ENCODE results near the gene USP4. TPM values are rescaled to one million over a fixed set of nuclear protein-coding genes. Genes with fewer than 3 reads are reported as not detected.
"Not testable (repeated sequence)": the region's sequence is repeated elsewhere in the genome, so short reads cannot be mapped to it uniquely, and the experiment has no call there.

USP4 gene
- total RNA-seq, 1 donor from 2014 or later: 31.8 TPM

GRCh38 chr3:49349348-49350114 is 9.7 kb upstream of the USP4 start:
- Histone ChIP-seq H3K27me3 (ENCODE audit: insufficient read depth, low read length) (no peaks in the 10 kb centered on the region), H3K9me3 (ENCODE audit: insufficient read depth, low read depth, low read length) (no peaks in the 10 kb centered on the region), H3K36me3 (ENCODE audit: insufficient read depth, low read length) (no peaks in the 10 kb centered on the region), H3K4me2 (ENCODE audit: low read length) (no peak overlapping the region), H2AFZ (ENCODE audit: low read depth, low read length) (no peak overlapping the region), H3K9ac (ENCODE audit: low read length) (no peak overlapping the region), H3K27ac (ENCODE audit: low read depth, low read length) (no peak overlapping the region), H3K4me1 (ENCODE audit: insufficient read depth, low read length) (peaks cover 23% of the 10 kb centered on the region), H3K4me3 (ENCODE audit: insufficient read depth, low read depth, low read length) (no peak overlapping the region), H3K79me2 (ENCODE audit: insufficient read depth, low read length) (no peaks in the 10 kb centered on the region), H4K20me1 (ENCODE audit: insufficient read depth, low read length) (no peaks in the 10 kb centered on the region)
- TF ChIP-seq CTCF (IDR thresholded peaks at IDR 0.05; ENCODE audit: insufficient read depth, low read depth, low read length) (no peak), EZH2 (IDR thresholded peaks at IDR 0.05; ENCODE audit: insufficient read depth, low read length) (no peak)
- Mint-ChIP-seq H3K36me3 (ENCODE audit: low read depth, unreplicated experiment) (peaks cover 5% of the 10 kb centered on the region), H3K27me3 (ENCODE audit: low read depth, unreplicated experiment) (no peaks in the 10 kb centered on the region), H3K9me3 (ENCODE audit: unreplicated experiment) (no peaks in the 10 kb centered on the region), H3K4me1 (ENCODE audit: low read depth, unreplicated experiment) (peaks cover 17% of the 10 kb centered on the region), H3K4me3 (ENCODE audit: unreplicated experiment) (no peak overlapping the region), H3K27ac (ENCODE audit: unreplicated experiment) (no peak overlapping the region)
- no peak for DNase-seq (ENCODE audit: low read depth)
- no peak for FAIRE-seq

GRCh38 chr3:49348361-49348760 is 8.5 kb upstream of the USP4 start:
- H3K27ac ChIP-seq (ENCODE audit: low read depth, low read length); H3K36me3 ChIP-seq (ENCODE audit: insufficient read depth, low read length); H3K4me3 ChIP-seq (ENCODE audit: insufficient read depth, low read depth, low read length); H3K79me2 ChIP-seq (ENCODE audit: insufficient read depth, low read length); H3K4me3 Mint-ChIP-seq (ENCODE audit: unreplicated experiment); FAIRE-seq; H3K36me3 Mint-ChIP-seq (ENCODE audit: low read depth, unreplicated experiment); DNase-seq (ENCODE audit: low read depth); H3K4me2 ChIP-seq (ENCODE audit: low read length); H3K27ac Mint-ChIP-seq (ENCODE audit: unreplicated experiment); H3K9me3 ChIP-seq (ENCODE audit: insufficient read depth, low read depth, low read length); H3K9me3 Mint-ChIP-seq (ENCODE audit: unreplicated experiment); H3K27me3 Mint-ChIP-seq (ENCODE audit: low read depth, unreplicated experiment); H3K9ac ChIP-seq (ENCODE audit: low read length); H4K20me1 ChIP-seq (ENCODE audit: insufficient read depth, low read length); H2AFZ ChIP-seq (ENCODE audit: low read depth, low read length); H3K27me3 ChIP-seq (ENCODE audit: insufficient read depth, low read length): not testable (repeated sequence)
- peaks cover 23% of the 10 kb centered on the region for H3K4me1 ChIP-seq (ENCODE audit: insufficient read depth, low read length)
- peaks cover 18% of the 10 kb centered on the region for H3K4me1 Mint-ChIP-seq (ENCODE audit: low read depth, unreplicated experiment)

- H3K4me2 ChIP-seq (ENCODE audit: low read length): peak overlapping the region; percentile 57
- peak overlapping the region; percentile 62 for H3K27ac Mint-ChIP-seq (ENCODE audit: unreplicated experiment)
Observed at GRCh38 chr3:49346797-49347251, 7.0 kb upstream of the USP4 start.

More at GRCh38 chr3:49346797-49347251, 7.0 kb upstream of the USP4 start:
- Mint-ChIP-seq H3K4me1 (ENCODE audit: low read depth, unreplicated experiment) (peaks cover 8% of the 10 kb centered on the region), H3K27me3 (ENCODE audit: low read depth, unreplicated experiment) (no peaks in the 10 kb centered on the region), H3K9me3 (ENCODE audit: unreplicated experiment) (no peaks in the 10 kb centered on the region), H3K4me3 (ENCODE audit: unreplicated experiment) (no peak overlapping the region), H3K36me3 (ENCODE audit: low read depth, unreplicated experiment) (no peaks in the 10 kb centered on the region)
- no peak for FAIRE-seq
- TF ChIP-seq EZH2 (IDR thresholded peaks at IDR 0.05; ENCODE audit: insufficient read depth, low read length) (no peak), CTCF (IDR thresholded peaks at IDR 0.05; ENCODE audit: insufficient read depth, low read depth, low read length) (no peak)
- H3K36me3 ChIP-seq (ENCODE audit: insufficient read depth, low read length): no peaks in the 10 kb centered on the region
- no peaks in the 10 kb centered on the region for H4K20me1 ChIP-seq (ENCODE audit: insufficient read depth, low read length)
- H3K79me2 ChIP-seq (ENCODE audit: insufficient read depth, low read length): no peaks in the 10 kb centered on the region
- DNase-seq (ENCODE audit: low read depth): peak; percentile 80
- H3K27ac ChIP-seq (ENCODE audit: low read depth, low read length): peak overlapping the region; percentile 4
- H3K9ac ChIP-seq (ENCODE audit: low read length): no peak overlapping the region
- peaks cover 16% of the 10 kb centered on the region for H3K4me1 ChIP-seq (ENCODE audit: insufficient read depth, low read length)
- H2AFZ ChIP-seq (ENCODE audit: low read depth, low read length): no peak overlapping the region
- H3K9me3 ChIP-seq (ENCODE audit: insufficient read depth, low read depth, low read length): no peaks in the 10 kb centered on the region
- H3K27me3 ChIP-seq (ENCODE audit: insufficient read depth, low read length): no peaks in the 10 kb centered on the region
- no peak overlapping the region for H3K4me3 ChIP-seq (ENCODE audit: insufficient read depth, low read depth, low read length)

Data from astrocyte (in vitro differentiated cells and primary cell).